Neural progenitor cell (in vitro differentiated cells): ENCODE results near the gene SUSD3. TPM values are rescaled to one million over a fixed set of nuclear protein-coding genes. Genes with fewer than 3 reads are reported as not detected.

Source experiments
- DNase-seq: peaks from one replicate; pipeline ENCODE4 v3.0.0-alpha.2; 2016; ENCODE audit warnings: low spot score
- H2AFZ ChIP-seq: fragments of 200-600 bp; sonication (generic); replicated peaks from 2 replicates; pipeline ENCODE4 v1.6.1; 2016; ENCODE audit warnings: antibody characterized with exemption
- H3F3A ChIP-seq: fragments of 200-600 bp; sonication (generic); 2 replicates; pipeline ENCODE4 v1.6.1; 2016; ENCODE audit warnings: antibody characterized with exemption, low read depth
- H3K27ac ChIP-seq: fragments of 200-600 bp; sonication (generic); 2 replicates; pipeline ENCODE4 v1.5.1; 2016; ENCODE audit warnings: mild to moderate bottlenecking
- H3K27me3 ChIP-seq: fragments of 200-600 bp; sonication (generic); 2 replicates; pipeline ENCODE4 v1.6.1; 2016; ENCODE audit warnings: mild to moderate bottlenecking, moderate library complexity
- H3K36me3 ChIP-seq: fragments of 200-600 bp; sonication (generic); 2 replicates; pipeline ENCODE4 v1.5.1; 2016
- H3K4me1 ChIP-seq: fragments of 200-600 bp; sonication (generic); 2 replicates; pipeline ENCODE4 v1.6.1; 2016; ENCODE audit warnings: mixed run types
- H3K4me2 ChIP-seq: fragments of 200-600 bp; sonication (generic); 2 replicates; pipeline ENCODE4 v1.6.1; 2016
- H3K4me3 ChIP-seq: fragments of 200-600 bp; sonication (generic); 2 replicates; pipeline ENCODE4 v1.5.1; 2016
- H3K79me2 ChIP-seq: fragments of 200-600 bp; sonication (generic); 2 replicates; pipeline ENCODE4 v1.6.1; 2016; ENCODE audit warnings: low read depth
- H3K9ac ChIP-seq: fragments of 200-600 bp; sonication (generic); 2 replicates; pipeline ENCODE4 v1.6.1; 2016
- H3K9me3 ChIP-seq: fragments of 200-600 bp; sonication (generic); 2 replicates; pipeline ENCODE4 v1.5.1; 2016; ENCODE audit warnings: low read depth
- H4K20me1 ChIP-seq: fragments of 200-600 bp; sonication (generic); 2 replicates; pipeline ENCODE4 v1.6.1; 2016; ENCODE audit warnings: low read depth
- H3K27ac Mint-ChIP-seq: 3 replicates; pipeline ENCODE4 v1.8.0; 2021; ENCODE audit warnings: mixed read lengths
- H3K27me3 Mint-ChIP-seq: 2 replicates; pipeline ENCODE4 v1.8.0; 2022; ENCODE audit warnings: low read depth, mild to moderate bottlenecking, inconsistent platforms, moderate library complexity, mixed read lengths; ENCODE audit not compliant: insufficient read depth
- H3K36me3 Mint-ChIP-seq: 3 replicates; pipeline ENCODE4 v1.8.0; 2021; ENCODE audit warnings: mixed read lengths
- H3K4me1 Mint-ChIP-seq: 3 replicates; pipeline ENCODE4 v1.8.0; 2021; ENCODE audit warnings: mixed read lengths
- H3K4me3 Mint-ChIP-seq: 3 replicates; pipeline ENCODE4 v1.8.0; 2021; ENCODE audit warnings: mild to moderate bottlenecking, moderate library complexity, mixed read lengths
- H3K9me3 Mint-ChIP-seq: 3 replicates; pipeline ENCODE4 v1.8.0; 2020; ENCODE audit warnings: mixed read lengths
- CTCF ChIP-seq: fragments of 200-600 bp; sonication (generic); IDR thresholded peaks from 2 replicates; pipeline ENCODE4 v1.5.1; 2017; ENCODE audit warnings: antibody characterized with exemption, mild to moderate bottlenecking
- EZH2 ChIP-seq: fragments of 200-600 bp; sonication (generic); IDR thresholded peaks from 2 replicates; pipeline ENCODE4 v1.6.1; 2017; ENCODE audit warnings: antibody characterized with exemption, mild to moderate bottlenecking, moderate library complexity
- EZH2phosphoT487 ChIP-seq: fragments of 200-600 bp; sonication (generic); IDR thresholded peaks from 2 replicates; pipeline ENCODE4 v1.6.1; 2017; ENCODE audit warnings: antibody characterized with exemption
- total RNA-seq: library from RNA; depleted of rRNA; stranded (reverse); fragments of >200 nt; gene quantifications from 2 replicates; pipeline ENCODE4 v1.2.3, GENCODE V29; 2015; ENCODE audit warnings: low replicate concordance

The SUSD3 gene
- total RNA-seq, 1 donor from 2014 or later = not detected

- peaks cover 2% of the 10 kb centered on the region for H3K36me3 Mint-ChIP-seq
- peaks cover 3% of the 10 kb centered on the region for H3K4me1 Mint-ChIP-seq
- H3K4me2 ChIP-seq = no peak overlapping the region
- no peaks in the 10 kb centered on the region for H3K9me3 ChIP-seq
- no peak overlapping the region for H2AFZ ChIP-seq
- H3K9me3 Mint-ChIP-seq = no peaks in the 10 kb centered on the region
- H3K36me3 ChIP-seq = no peaks in the 10 kb centered on the region
- H3K27me3 ChIP-seq = no peaks in the 10 kb centered on the region
- no peaks in the 10 kb centered on the region for H3K79me2 ChIP-seq
- no peak overlapping the region for H3K27ac ChIP-seq
- peaks cover 6% of the 10 kb centered on the region for H3K27me3 Mint-ChIP-seq
- H3K4me3 Mint-ChIP-seq = no peak overlapping the region
- no peaks in the 10 kb centered on the region for H3K4me1 ChIP-seq
- H3K9ac ChIP-seq = no peak overlapping the region
- no peaks in the 10 kb centered on the region for H4K20me1 ChIP-seq
- H3K4me3 ChIP-seq = no peak overlapping the region
- DNase-seq = no peak
- TF ChIP-seq CTCF = no peak
- TF ChIP-seq EZH2 = no peak
- TF ChIP-seq EZH2phosphoT487 = no peak
- H3F3A ChIP-seq = no peaks in the 10 kb centered on the region
- no peak overlapping the region for H3K27ac Mint-ChIP-seq
These were observed 52.5 kb downstream of the SUSD3 start for GRCh38 chr9:93111001-93111370.

DNA sequence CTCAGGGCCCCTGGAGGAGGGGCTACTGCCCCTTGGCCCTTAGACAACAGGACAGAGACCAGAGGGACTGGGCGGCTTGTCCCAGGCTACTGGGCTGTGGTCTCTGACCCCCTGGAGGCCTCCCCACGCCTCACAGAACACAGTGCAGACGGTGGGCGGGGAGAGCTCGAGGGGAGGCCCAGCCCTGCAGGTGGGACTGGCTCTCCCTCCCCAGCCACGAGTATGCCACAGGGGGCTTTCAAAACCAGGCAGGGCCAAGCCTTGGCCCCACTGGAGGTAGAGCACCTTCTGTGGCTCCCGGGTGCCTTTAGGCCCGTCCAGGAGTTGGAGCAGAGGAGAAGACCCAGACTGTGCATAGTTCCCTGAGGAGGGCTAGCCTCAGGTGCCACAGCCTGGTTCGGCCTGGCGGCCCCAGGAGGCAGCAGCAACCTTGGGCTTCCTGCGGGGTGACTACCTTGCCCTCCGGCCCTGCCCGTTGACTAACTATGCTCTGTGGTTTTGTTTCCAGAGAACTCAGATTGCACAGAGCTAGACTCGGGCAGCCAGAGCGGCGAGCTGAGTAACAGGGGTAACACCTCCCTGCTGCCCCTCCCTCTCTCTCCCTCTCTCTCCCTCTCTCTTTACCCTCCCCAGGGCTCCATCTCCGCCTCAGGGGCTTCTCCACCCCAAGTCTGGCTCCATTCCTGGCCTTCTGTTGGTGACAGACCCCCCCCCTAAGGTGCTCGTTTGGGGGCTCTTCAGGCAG lies 53.0 kb downstream of the SUSD3 start:
- Histone ChIP-seq H4K20me1 (no peaks in the 10 kb centered on the region), H3K9ac (no peak overlapping the region), H2AFZ (no peak overlapping the region), H3K4me2 (no peak overlapping the region), H3F3A (no peaks in the 10 kb centered on the region), H3K4me3 (no peak overlapping the region), H3K9me3 (no peaks in the 10 kb centered on the region), H3K79me2 (no peaks in the 10 kb centered on the region), H3K27ac (no peak overlapping the region), H3K27me3 (no peaks in the 10 kb centered on the region), H3K4me1 (no peaks in the 10 kb centered on the region), H3K36me3 (no peaks in the 10 kb centered on the region)
- Mint-ChIP-seq H3K27ac (no peak overlapping the region), H3K36me3 (peaks cover 2% of the 10 kb centered on the region), H3K27me3 (peaks cover 6% of the 10 kb centered on the region), H3K4me1 (peaks cover 3% of the 10 kb centered on the region), H3K4me3 (no peak overlapping the region), H3K9me3 (no peaks in the 10 kb centered on the region)
- DNase-seq = no peak
- TF ChIP-seq CTCF (no peak), EZH2phosphoT487 (no peak), EZH2 (no peak)

DNA sequence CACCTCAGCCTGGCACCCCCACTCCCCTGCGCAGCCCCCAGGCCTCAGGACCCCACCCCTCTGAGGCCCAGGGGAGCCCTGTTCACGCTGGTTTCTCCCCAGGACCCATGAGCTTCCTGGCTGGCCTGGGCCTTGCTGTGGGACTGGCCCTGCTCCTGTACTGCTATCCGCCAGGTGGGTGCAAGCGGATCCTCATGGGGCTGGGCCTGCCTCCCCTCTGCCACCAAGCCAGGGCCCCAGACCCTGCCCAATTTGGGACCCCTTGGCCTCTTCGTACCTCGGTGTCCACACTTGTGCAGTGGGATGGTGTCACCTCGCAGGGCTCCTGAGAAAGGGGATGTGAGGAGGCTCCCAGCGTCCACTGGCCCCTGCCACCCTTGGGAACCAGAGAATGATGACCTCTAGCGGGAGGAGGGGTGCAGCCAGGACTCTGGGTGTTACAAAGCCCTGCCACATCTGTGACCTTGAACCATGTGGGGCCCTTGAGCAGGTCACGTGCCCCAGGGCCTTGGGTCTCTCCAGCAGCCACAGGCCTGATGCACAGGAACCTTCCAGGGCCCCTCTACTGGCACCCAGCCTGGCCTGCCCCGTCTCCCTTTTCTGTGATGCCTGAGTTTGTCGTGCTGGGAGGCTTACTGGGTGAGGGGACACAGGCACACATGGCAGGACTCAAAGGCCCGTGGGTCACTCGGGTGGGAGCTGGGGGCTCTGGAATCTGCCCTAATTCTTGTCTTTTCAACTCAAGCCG lies 53.8 kb downstream of the SUSD3 start:
- H3K27me3 Mint-ChIP-seq = peaks cover 6% of the 10 kb centered on the region
- peaks cover 2% of the 10 kb centered on the region for H3K36me3 Mint-ChIP-seq
- Histone ChIP-seq H3K27me3 (no peaks in the 10 kb centered on the region), H3K9me3 (no peaks in the 10 kb centered on the region), H2AFZ (no peak overlapping the region), H3K4me3 (no peak overlapping the region), H3K4me2 (no peak overlapping the region), H3K79me2 (no peaks in the 10 kb centered on the region), H3K27ac (no peak overlapping the region), H4K20me1 (no peaks in the 10 kb centered on the region), H3F3A (no peaks in the 10 kb centered on the region), H3K4me1 (no peaks in the 10 kb centered on the region), H3K36me3 (no peaks in the 10 kb centered on the region), H3K9ac (no peak overlapping the region)
- no peak overlapping the region for H3K27ac Mint-ChIP-seq
- H3K9me3 Mint-ChIP-seq = no peaks in the 10 kb centered on the region
- H3K4me1 Mint-ChIP-seq = peaks cover 3% of the 10 kb centered on the region
- DNase-seq = no peak
- no peak for TF ChIP-seq EZH2
- TF ChIP-seq CTCF = no peak
- TF ChIP-seq EZH2phosphoT487 = no peak
- H3K4me3 Mint-ChIP-seq = no peak overlapping the region
